ENCODE data around the gene IRF2BPL. TPM values are rescaled to one million over a fixed set of nuclear protein-coding genes. Genes with fewer than 3 reads are reported as not detected.

IRF2BPL gene
- total and polyA plus RNA-seq, 8 donors, result 5.3 to 43.6 (median 21.7) TPM

GRCh38 chr14:77006132-77006531, 22.4 kb downstream of the IRF2BPL start:
- no peak for TF ChIP-seq POLR2AphosphoS5 (IDR thresholded peaks at IDR 0.05)
- TF ChIP-seq CTCF (IDR thresholded peaks at IDR 0.05), result no peak
- no peak for TF ChIP-seq EP300 (IDR thresholded peaks at IDR 0.05)
- TF ChIP-seq POLR2A (IDR thresholded peaks at IDR 0.05), result no peak
- intact Hi-C loops (cut with DNase I; ENCODE audit: low total_unique reads), result no loop called here
- no peaks in the 10 kb centered on the region for H3K9me3 ChIP-seq
- H3K36me3 ChIP-seq, result no peaks in the 10 kb centered on the region
- H3K4me1 ChIP-seq, result peaks cover 56 to 73% (median 66%) of the 10 kb centered on the region in 4 donors
- peak overlapping the region; percentile 29 to 83 (median 79) for H3K27ac ChIP-seq
- WGBS, 5 donors, result 76 to 83% (median 81%) methylated on average over 9 of the region's 9 CpGs
- no peak overlapping the region for H3K4me3 ChIP-seq
- no peaks in the 10 kb centered on the region for H3K27me3 ChIP-seq
- no peak for DNase-seq

GRCh38 chr14:77005559-77005958, 22.9 kb downstream of the IRF2BPL start:
- no peaks in the 10 kb centered on the region for H3K36me3 ChIP-seq
- no peak overlapping the region for H3K4me3 ChIP-seq
- TF ChIP-seq CTCF (IDR thresholded peaks at IDR 0.05), result no peak
- no peak for TF ChIP-seq EP300 (IDR thresholded peaks at IDR 0.05)
- TF ChIP-seq POLR2AphosphoS5 (IDR thresholded peaks at IDR 0.05), result no peak
- no peak for TF ChIP-seq POLR2A (IDR thresholded peaks at IDR 0.05)
- no peak for DNase-seq
- H3K27me3 ChIP-seq, result no peaks in the 10 kb centered on the region
- peak overlapping the region in 4 of 5 donors; percentile 22 to 83 (median 80) for H3K27ac ChIP-seq
- H3K9me3 ChIP-seq, result no peaks in the 10 kb centered on the region
- H3K4me1 ChIP-seq, result peaks cover 54 to 73% (median 67%) of the 10 kb centered on the region in 4 donors
- intact Hi-C loops (cut with DNase I; ENCODE audit: low total_unique reads), result no loop called here
- 89 to 98% (median 90%) methylated on average over 3 of the region's 3 CpGs for WGBS, 5 donors

GRCh38 chr14:77004711-77005460, 23.6 kb downstream of the IRF2BPL start:
- H3K9me3 ChIP-seq, result no peaks in the 10 kb centered on the region
- no peak overlapping the region for H3K4me3 ChIP-seq
- WGBS, 5 donors, result 64 to 76% (median 74%) methylated on average over 9 of the region's 9 CpGs
- no peak for TF ChIP-seq POLR2AphosphoS5 (IDR thresholded peaks at IDR 0.05)
- no peak for TF ChIP-seq CTCF (IDR thresholded peaks at IDR 0.05)
- no peak for TF ChIP-seq POLR2A (IDR thresholded peaks at IDR 0.05)
- no peak for TF ChIP-seq EP300 (IDR thresholded peaks at IDR 0.05)
- no peaks in the 10 kb centered on the region for H3K27me3 ChIP-seq
- H3K36me3 ChIP-seq, result no peaks in the 10 kb centered on the region
- peak overlapping the region; percentile 4 to 80 (median 74) for H3K27ac ChIP-seq
- intact Hi-C loops (cut with DNase I; ENCODE audit: low total_unique reads), result no loop called here
- no peak for DNase-seq
- H3K4me1 ChIP-seq, result peaks cover 61 to 79% (median 73%) of the 10 kb centered on the region in 4 donors

GRCh38 chr14:77003960-77004710, 24.4 kb downstream of the IRF2BPL start:
- H3K9me3 ChIP-seq, result no peaks in the 10 kb centered on the region
- no peak for TF ChIP-seq CTCF (IDR thresholded peaks at IDR 0.05)
- TF ChIP-seq POLR2A (IDR thresholded peaks at IDR 0.05), result no peak
- TF ChIP-seq EP300 (IDR thresholded peaks at IDR 0.05), result no peak
- TF ChIP-seq POLR2AphosphoS5 (IDR thresholded peaks at IDR 0.05), result peak in 2 of 3 donors; percentile 63 to 76
- DNase-seq, result peak; percentile 61 to 70
- intact Hi-C loops (cut with DNase I; ENCODE audit: low total_unique reads), result no loop called here
- H3K27me3 ChIP-seq, result no peaks in the 10 kb centered on the region
- peak overlapping the region; percentile 71 to 80 (median 79) for H3K27ac ChIP-seq
- no peaks in the 10 kb centered on the region for H3K36me3 ChIP-seq
- 39 to 65% (median 50%) methylated on average over 5 of the region's 5 CpGs for WGBS, 5 donors
- no peak overlapping the region for H3K4me3 ChIP-seq
- H3K4me1 ChIP-seq, result peaks cover 66 to 84% (median 79%) of the 10 kb centered on the region in 4 donors
